CD4-positive, alpha-beta T cell treated with Interleukin-15 for 1 hour (primary cell): ENCODE data around the gene FBXO11.
A peak's percentile ranks its signal among the peaks of the same experiment; 100 is the strongest.

Source experiments
- DNase-seq: peaks from one replicate; pipeline ENCODE4 v3.0.0-alpha.2; 2020

The FBXO11 gene

GRCh38 chr2:47844162-47844561 is 62.1 kb downstream of the FBXO11 start:
- no peak for DNase-seq

GRCh38 chr2:47843407-47843806 is 62.9 kb downstream of the FBXO11 start:
- no peak for DNase-seq

GRCh38 chr2:47842846-47843245 is 63.5 kb downstream of the FBXO11 start:
- no peak for DNase-seq

- DNase-seq: no peak
These were observed 67.6 kb downstream of the FBXO11 start for GRCh38 chr2:47838686-47839085.

- no peak for DNase-seq
These were observed 68.0 kb downstream of the FBXO11 start for GRCh38 chr2:47838249-47838648.

GRCh38 chr2:47833516-47833968 is 72.8 kb downstream of the FBXO11 start:
- no peak for DNase-seq

GRCh38 chr2:47822518-47822917 is 83.8 kb downstream of the FBXO11 start:
- no peak for DNase-seq

GRCh38 chr2:47819834-47820233 is 86.5 kb downstream of the FBXO11 start:
- no peak for DNase-seq

GRCh38 chr2:47818777-47819176 is 87.5 kb downstream of the FBXO11 start:
- no peak for DNase-seq

GRCh38 chr2:47815764-47816163 is 90.5 kb downstream of the FBXO11 start:
- no peak for DNase-seq

- DNase-seq: no peak
These were observed 94.6 kb downstream of the FBXO11 start for GRCh38 chr2:47811668-47812067.

GRCh38 chr2:47810850-47811249 is 95.4 kb downstream of the FBXO11 start:
- DNase-seq: no peak

GRCh38 chr2:47809903-47810302 is 96.4 kb downstream of the FBXO11 start:
- no peak for DNase-seq

- DNase-seq: no peak
These were observed 97.7 kb downstream of the FBXO11 start for GRCh38 chr2:47808614-47809013.

GRCh38 chr2:47805850-47806249 is 100.4 kb downstream of the FBXO11 start:
- DNase-seq: no peak

GRCh38 chr2:47803770-47804169 is 102.5 kb downstream of the FBXO11 start:
- DNase-seq: no peak

GRCh38 chr2:47803363-47803762 is 102.9 kb downstream of the FBXO11 start:
- no peak for DNase-seq

- no peak for DNase-seq
These were observed 105.2 kb downstream of the FBXO11 start for GRCh38 chr2:47801118-47801517.

GRCh38 chr2:47799031-47799609 is 107.2 kb downstream of the FBXO11 start:
- DNase-seq: no peak

- DNase-seq: peak; percentile 21
These were observed 107.7 kb downstream of the FBXO11 start for GRCh38 chr2:47798631-47799030.

- no peak for DNase-seq
These were observed 110.1 kb downstream of the FBXO11 start for GRCh38 chr2:47796090-47796697.

- no peak for DNase-seq
These were observed 120.3 kb downstream of the FBXO11 start for GRCh38 chr2:47785986-47786385.

- DNase-seq: no peak
These were observed 121.9 kb downstream of the FBXO11 start for GRCh38 chr2:47784352-47784851.

- peak; percentile 71 for DNase-seq
These were observed 122.6 kb downstream of the FBXO11 start for GRCh38 chr2:47783486-47784351.
